A673 (cell line): ENCODE results near the gene STOML3.

Experiments
- CTCF ChIP-seq: fragments of 300-800, 200-600 bp; sonication (generic); conservative IDR thresholded peaks from 2 replicates; pipeline ENCODE4 v1.5.1; 2017; ENCODE audit warnings: low read depth, mild to moderate bottlenecking, antibody characterized with exemption, low read length, moderate library complexity, mixed read lengths
- EZH2 ChIP-seq: fragments of 200-600 bp; sonication (generic); IDR thresholded peaks from 2 replicates; pipeline ENCODE4 v1.6.1; 2017; ENCODE audit warnings: borderline replicate concordance, low read depth, mild to moderate bottlenecking, mixed read lengths, antibody characterized with exemption, low read length; ENCODE audit not compliant: poor library complexity, severe bottlenecking

GRCh38 chr13:38951525-38952313 lies 38.9 kb downstream of the STOML3 start:
- TF ChIP-seq CTCF: no peak
- TF ChIP-seq EZH2: no peak
